Cardiac ventricle fibroblast (primary cell): ENCODE results near the gene DNAJC17. TPM values are rescaled to one million over a fixed set of nuclear protein-coding genes. Genes with fewer than 3 reads are reported as not detected.

ENCODE experiments used
- total RNA-seq: library from RNA; depleted of rRNA; stranded (reverse); fragments of >200 nt; gene quantifications from 2 replicates; pipeline ENCODE4 v1.2.3, GENCODE V29; 2015

DNAJC17 gene, protein sequence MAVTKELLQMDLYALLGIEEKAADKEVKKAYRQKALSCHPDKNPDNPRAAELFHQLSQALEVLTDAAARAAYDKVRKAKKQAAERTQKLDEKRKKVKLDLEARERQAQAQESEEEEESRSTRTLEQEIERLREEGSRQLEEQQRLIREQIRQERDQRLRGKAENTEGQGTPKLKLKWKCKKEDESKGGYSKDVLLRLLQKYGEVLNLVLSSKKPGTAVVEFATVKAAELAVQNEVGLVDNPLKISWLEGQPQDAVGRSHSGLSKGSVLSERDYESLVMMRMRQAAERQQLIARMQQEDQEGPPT
- total RNA-seq = 17.0 and 43.3 TPM in 2 replicates

DNA sequence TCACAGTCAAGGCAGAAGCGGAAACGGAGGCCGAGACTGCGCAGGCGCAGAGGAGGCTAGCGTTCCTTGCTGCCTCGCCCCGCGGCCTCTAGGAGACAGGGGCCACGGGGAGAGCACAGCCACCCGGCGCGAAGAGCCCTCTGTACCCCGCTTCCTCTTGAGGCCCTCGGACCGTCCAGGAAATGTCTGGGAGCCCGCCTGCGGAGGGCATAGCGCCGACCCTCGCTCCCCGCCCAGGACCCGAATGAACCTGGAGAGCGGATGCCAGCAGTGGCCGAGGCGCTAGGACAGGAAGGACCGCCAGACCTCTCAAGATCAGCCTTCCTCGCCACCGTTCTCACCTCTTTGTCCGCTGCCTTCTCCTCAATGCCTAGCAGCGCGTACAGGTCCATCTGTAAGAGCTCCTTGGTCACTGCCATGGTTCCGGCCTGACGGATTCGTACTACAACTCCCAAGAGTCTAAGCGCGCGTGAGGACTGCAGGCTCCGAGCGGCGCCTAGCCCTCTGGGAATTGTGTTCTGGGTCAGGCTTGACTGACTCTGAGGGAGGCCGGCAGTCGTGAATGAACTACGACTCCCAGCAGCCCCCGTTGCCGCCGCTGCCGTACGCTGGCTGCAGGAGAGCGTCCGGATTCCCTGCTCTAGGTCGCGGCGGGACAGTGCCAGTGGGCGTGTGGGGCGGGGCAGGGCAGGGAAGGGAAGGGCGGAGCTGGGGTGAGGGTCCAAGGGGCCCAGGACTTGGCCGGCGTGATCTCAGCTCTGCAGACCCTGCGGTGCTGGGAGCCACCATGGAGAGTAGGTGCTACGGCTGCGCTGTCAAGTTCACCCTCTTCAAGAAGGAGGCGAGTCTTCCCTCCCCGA is at the start of gene DNAJC17, which contains the start of gene ZFYVE19:
Gene DNAJC17 (minus strand): TSS at position 446 of the 860 bp plus-strand sequence. CDS start 27 bp downstream, at position 419.
Gene ZFYVE19 (plus strand): TSS at position 62 of the 860 bp plus-strand sequence. CDS start 501 bp downstream, at position 563.

DNA sequence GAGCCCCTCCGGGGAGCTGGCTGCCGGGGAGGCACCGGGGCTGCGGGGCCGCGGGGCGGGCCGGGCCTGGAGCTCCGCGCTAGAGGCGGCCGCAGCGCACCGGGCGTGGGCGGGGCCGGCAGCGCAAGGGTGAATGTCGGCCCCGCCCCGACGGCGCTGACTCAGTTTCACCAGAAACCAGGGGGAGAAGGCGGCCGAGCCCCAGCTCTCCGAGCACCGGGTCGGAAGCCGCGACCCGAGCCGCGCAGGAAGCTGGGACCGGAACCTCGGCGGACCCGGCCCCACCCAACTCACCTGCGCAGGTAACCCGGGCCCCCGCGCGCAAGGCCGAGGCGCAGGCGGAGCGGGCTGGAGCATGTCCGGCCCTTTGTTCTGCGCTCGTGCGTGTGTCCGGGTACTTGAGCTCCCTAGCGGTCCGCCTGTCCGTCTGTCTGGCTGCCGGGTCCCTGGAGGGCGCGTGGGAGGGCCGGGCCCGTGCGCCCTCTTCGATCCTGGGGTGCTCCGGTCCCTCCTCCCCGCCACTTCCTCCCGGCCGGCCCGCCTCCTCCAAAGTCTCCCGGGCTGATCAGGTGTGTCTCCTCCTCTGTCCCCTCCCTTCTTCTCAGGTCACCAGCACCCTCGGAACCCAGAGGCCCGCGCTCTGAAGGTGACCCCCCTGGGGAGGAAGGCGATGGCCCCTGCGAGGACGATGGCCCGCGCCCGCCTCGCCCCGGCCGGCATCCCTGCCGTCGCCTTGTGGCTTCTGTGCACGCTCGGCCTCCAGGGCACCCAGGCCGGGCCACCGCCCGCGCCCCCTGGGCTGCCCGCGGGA is 36.8 kb upstream of the DNAJC17 start, which contains the start of gene SPINT1:
Gene SPINT1 (plus strand): TSS at position 164 of the 811 bp plus-strand sequence. CDS start 507 bp downstream, at position 671.

GRCh38 chr15:40828447-40829036 is 21.3 kb upstream of the DNAJC17 start, which contains the start of gene PPP1R14D:
TSS of gene PPP1R14D (minus strand) at chr15:40828708. CDS start at chr15:40828641, 67 bp downstream.

DNA sequence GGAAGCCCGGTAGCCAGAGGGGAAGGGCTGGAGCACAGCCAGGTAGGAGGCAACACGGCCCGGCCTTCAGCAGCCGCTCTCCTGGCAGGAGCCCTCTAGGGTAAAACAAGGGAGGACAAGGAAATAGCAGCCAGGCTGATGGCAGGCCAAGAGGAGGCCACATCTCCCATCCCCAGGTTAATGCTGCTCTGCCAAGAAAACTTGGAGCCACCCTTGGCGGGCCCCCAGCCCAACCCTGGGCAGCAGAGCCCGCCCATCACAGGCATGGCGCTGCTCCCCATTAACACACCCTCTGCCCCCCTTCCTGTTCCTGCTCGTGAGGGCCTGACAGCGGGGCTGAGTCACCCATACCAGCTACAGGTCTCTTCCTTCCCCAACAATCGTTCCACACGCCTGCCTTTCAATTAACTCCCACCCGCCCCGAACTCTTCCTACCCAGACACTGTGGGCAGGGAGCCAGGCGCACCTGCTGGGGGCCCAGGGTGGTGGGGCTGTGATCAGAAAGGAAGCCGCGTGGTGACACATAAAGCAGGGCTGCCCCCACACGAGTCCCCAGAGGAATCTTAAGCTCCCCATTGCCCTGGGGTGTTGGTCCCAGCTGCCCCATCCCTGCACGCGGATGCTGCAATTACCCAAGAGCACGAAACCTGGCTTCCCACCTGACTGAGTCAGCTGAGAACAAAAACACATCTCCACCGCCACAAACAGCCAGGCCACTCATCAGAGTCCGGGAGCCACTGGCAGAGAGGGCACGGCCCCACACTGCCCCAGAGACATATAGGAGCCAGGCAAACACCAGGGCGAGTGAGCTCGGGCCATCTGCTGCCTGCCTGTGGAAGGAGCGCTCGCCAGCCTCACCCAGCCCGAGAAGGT is 37.8 kb downstream of the DNAJC17 start, which contains the start of gene C15orf62:
Gene C15orf62 (plus strand): TSS at position 707 of the 873 bp plus-strand sequence. CDS start 516 bp downstream, outside the sequence.

DNA sequence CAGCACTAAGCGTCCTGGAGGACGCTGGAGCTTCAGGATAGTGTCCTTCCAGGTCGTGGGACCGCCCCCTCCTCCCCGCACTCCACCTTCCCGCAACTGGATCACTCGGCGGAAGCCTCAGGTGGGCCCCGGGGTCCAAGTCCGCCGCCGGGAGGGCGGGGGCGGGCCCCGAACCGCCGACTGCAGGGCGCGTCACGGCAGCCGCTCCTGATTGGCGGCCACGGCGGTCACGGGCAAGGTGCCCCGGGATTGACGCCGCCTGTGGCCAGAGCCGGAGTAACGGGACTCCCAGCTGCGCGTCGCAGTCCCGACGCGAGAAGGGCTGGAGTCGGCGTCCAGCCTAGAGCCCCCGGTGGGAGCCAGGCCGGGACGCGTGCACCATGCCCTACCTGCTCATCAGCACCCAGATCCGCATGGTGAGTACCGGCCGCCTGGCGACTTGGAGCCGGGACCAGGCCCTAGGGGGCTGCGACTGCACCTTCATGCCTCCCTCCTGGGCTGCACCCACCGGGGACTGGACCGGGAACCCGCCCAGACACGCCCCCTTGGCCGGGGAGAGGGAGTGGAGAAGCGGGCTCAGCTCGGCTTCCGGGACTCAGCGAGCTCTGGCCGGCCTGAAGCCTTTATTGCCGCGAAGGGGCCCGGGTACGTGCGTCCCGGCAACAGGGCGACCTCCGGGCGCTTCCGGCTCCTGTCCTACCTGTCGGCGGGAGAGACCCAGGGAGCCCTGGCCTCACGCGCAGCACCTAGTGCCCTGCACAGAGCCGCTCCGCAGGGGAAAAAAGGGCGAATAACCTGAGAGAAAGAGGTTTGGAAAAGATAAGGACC is 43.3 kb downstream of the DNAJC17 start, which contains the start of gene GCHFR:
Gene GCHFR (plus strand): TSS at position 268 of the 828 bp plus-strand sequence. CDS start 113 bp downstream, at position 381.

DNA sequence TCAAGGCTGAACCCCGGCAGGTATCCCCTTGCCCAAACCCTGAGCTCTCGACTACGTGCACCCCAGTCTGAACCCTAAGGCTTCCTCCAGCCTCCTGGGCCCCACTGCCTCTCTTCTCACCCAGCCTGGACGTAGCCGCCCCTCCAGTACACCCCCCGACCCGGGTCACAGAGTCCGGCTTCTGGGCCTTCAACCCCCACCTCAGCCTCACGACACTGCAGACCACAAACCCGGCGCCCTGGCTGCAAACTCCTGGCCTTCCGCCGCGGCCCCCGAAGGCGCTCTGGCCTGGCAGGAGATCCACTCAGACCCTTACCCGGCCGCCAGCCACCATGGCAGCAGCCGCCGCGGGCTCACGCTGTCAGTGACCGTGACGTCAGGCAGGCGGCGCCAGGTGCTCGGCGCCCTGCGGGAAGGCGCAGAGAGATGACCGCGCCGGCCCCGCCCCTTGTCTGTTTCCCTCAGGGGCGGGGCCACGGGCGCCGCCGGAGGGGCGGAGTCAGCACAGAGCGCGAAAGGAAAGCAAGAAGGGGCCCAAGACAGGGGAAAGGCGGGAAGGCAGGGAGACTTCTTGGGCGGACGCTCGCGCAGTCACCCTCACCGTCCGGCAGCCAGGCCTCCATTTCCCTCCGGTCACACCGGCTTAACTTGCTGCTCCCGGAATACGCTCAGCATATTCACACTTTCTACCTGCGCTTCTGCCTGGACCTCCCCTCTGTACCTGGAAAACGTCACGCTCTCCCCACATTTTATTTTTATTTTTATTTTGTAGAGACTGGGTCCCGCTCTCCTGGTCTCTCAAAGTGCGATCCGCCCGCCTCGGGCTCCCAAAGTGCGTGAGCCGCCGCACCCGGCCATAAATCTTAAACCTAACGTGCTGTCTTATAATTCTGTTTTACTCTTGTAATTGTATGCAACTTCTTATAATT is 52.1 kb downstream of the DNAJC17 start, which contains the start of gene RMDN3:
Gene RMDN3 (minus strand): TSS at position 372 of the 929 bp plus-strand sequence. CDS start 471 bp downstream, outside the sequence.

Other genes starting within 250 kb of the DNAJC17 start
- 17.5 and 17.6 TPM in 2 replicates for gene CCDC32, start 242.4 kb downstream of the DNAJC17 start, total RNA-seq
- 6.0 and 7.8 TPM in 2 replicates for gene RPUSD2, start 238.2 kb downstream of the DNAJC17 start, total RNA-seq
- 1.1 and 1.2 TPM in 2 replicates for gene KNL1, start 213.2 kb downstream of the DNAJC17 start, total RNA-seq
- gene RAD51, start 112.3 kb downstream of the DNAJC17 start, total RNA-seq = 1.7 and 2.7 TPM in 2 replicates
- 20.5 and 20.9 TPM in 2 replicates for gene RMDN3, start 52.2 kb downstream of the DNAJC17 start, total RNA-seq
- gene GCHFR, start 43.4 kb downstream of the DNAJC17 start, total RNA-seq = 5.8 and 10.8 TPM in 2 replicates
- 0.05 and 0.25 TPM in 2 replicates for gene C15orf62, start 37.5 kb downstream of the DNAJC17 start, total RNA-seq
- gene ZFYVE19, start 384 bp downstream of the DNAJC17 start, total RNA-seq = 11.4 and 19.2 TPM in 2 replicates
- not detected in 2 replicates for gene PPP1R14D, start 21.2 kb upstream of the DNAJC17 start, total RNA-seq
- gene SPINT1, start 36.6 kb upstream of the DNAJC17 start, total RNA-seq = 0.24 and 0.25 TPM in 2 replicates
- gene RHOV, start 66.8 kb upstream of the DNAJC17 start, total RNA-seq = not detected in 2 replicates
- 23.6 and 23.9 TPM in 2 replicates for gene VPS18, start 87.0 kb upstream of the DNAJC17 start, total RNA-seq
- gene DLL4, start 121.9 kb upstream of the DNAJC17 start, total RNA-seq = 3.1 and 3.3 TPM in 2 replicates
- 4.2 and 6.1 TPM in 2 replicates for gene CHAC1, start 146.0 kb upstream of the DNAJC17 start, total RNA-seq